Brain pericyte (primary cell): ENCODE results near the gene ATP1A4.

Experiments
- DNase-seq: peaks from one replicate; pipeline ENCODE4 v3.0.0-alpha.2; 2012; ENCODE audit warnings: low read depth, low spot score

Gene ATP1A4

GRCh38 chr1:160206036-160206389 lies 54.6 kb downstream of the ATP1A4 start:
- DNase-seq, result no peak

GRCh38 chr1:160206421-160207117 lies 55.2 kb downstream of the ATP1A4 start:
- no peak for DNase-seq

- no peak for DNase-seq
Observed at GRCh38 chr1:160207118-160207650, 55.8 kb downstream of the ATP1A4 start.

- DNase-seq, result no peak
Observed at GRCh38 chr1:160207771-160208556, 56.6 kb downstream of the ATP1A4 start.

- DNase-seq, result no peak
Observed at GRCh38 chr1:160208557-160209320, 57.3 kb downstream of the ATP1A4 start.

- no peak for DNase-seq
Observed at GRCh38 chr1:160209321-160210046, 58.1 kb downstream of the ATP1A4 start.

GRCh38 chr1:160210561-160210960 lies 59.2 kb downstream of the ATP1A4 start:
- DNase-seq, result no peak

GRCh38 chr1:160211046-160211790 lies 59.8 kb downstream of the ATP1A4 start:
- DNase-seq, result no peak

GRCh38 chr1:160214481-160215140 lies 63.2 kb downstream of the ATP1A4 start:
- no peak for DNase-seq

GRCh38 chr1:160216301-160216700 lies 64.9 kb downstream of the ATP1A4 start:
- DNase-seq, result no peak

- DNase-seq, result no peak
Observed at GRCh38 chr1:160217481-160218051, 66.2 kb downstream of the ATP1A4 start.

- peak; percentile 48 for DNase-seq
Observed at GRCh38 chr1:160219062-160219929, 67.9 kb downstream of the ATP1A4 start.

- no peak for DNase-seq
Observed at GRCh38 chr1:160220301-160220700, 68.9 kb downstream of the ATP1A4 start.

- no peak for DNase-seq
Observed at GRCh38 chr1:160221089-160221488, 69.7 kb downstream of the ATP1A4 start.

- no peak for DNase-seq
Observed at GRCh38 chr1:160222546-160222945, 71.1 kb downstream of the ATP1A4 start.

GRCh38 chr1:160224606-160225005 lies 73.2 kb downstream of the ATP1A4 start:
- DNase-seq, result no peak

GRCh38 chr1:160225345-160225744 lies 73.9 kb downstream of the ATP1A4 start:
- DNase-seq, result no peak

GRCh38 chr1:160226623-160227022 lies 75.2 kb downstream of the ATP1A4 start:
- no peak for DNase-seq

GRCh38 chr1:160227034-160227433 lies 75.6 kb downstream of the ATP1A4 start:
- DNase-seq, result no peak
